ENCODE results near the gene MEF2D. TPM values are rescaled to one million over a fixed set of nuclear protein-coding genes. Genes with fewer than 3 reads are reported as not detected.

MEF2D gene
- polyA plus RNA-seq, 1 experiment: 9.9 TPM

GRCh38 chr1:156533568-156534220 lies 33.1 kb upstream of the MEF2D start:
- Histone ChIP-seq H3K4me3 (ENCODE audit: low read depth, low read length) (no peak overlapping the region), H3K9me3 (ENCODE audit: control insufficient read depth, insufficient read depth, low read length) (no peaks in the 10 kb centered on the region; the same call in 1 of the 2 replicates), H3K27me3 (ENCODE audit: control insufficient read depth, insufficient read depth, low read length) (no peaks in the 10 kb centered on the region), H3K27ac (ENCODE audit: low read depth, low read length) (no peak overlapping the region)
- POLR2A ChIA-PET: no interaction called here
- no peak for DNase-seq (ENCODE audit: low read depth, low spot score)
- TF ChIP-seq CTCF (IDR thresholded peaks at IDR 0.05; ENCODE audit: low read depth, low read length): no peak
- CTCF ChIA-PET: interaction anchor here (0.6 kb wide), 1 partner anchor 131 kb away, joined by 4 read pairs; no protein-coding TSS in a partner anchor

GRCh38 chr1:156532374-156532773 lies 31.8 kb upstream of the MEF2D start:
- CTCF ChIA-PET: interaction anchor here (0.6 to 1.2 kb wide), 4 partner anchors 15 to 202 kb away, joined by 3 to 9 read pairs (median 5); no protein-coding TSS in a partner anchor
- POLR2A ChIA-PET: no interaction called here
- Histone ChIP-seq H3K27ac (ENCODE audit: low read depth, low read length) (no peak overlapping the region), H3K4me3 (ENCODE audit: low read depth, low read length) (no peak overlapping the region), H3K27me3 (ENCODE audit: control insufficient read depth, insufficient read depth, low read length) (no peaks in the 10 kb centered on the region), H3K9me3 (ENCODE audit: control insufficient read depth, insufficient read depth, low read length) (no peaks in the 10 kb centered on the region; the same call in 1 of the 2 replicates)
- TF ChIP-seq CTCF (IDR thresholded peaks at IDR 0.05; ENCODE audit: low read depth, low read length): no peak
- DNase-seq (ENCODE audit: low read depth, low spot score): no peak

- H3K4me3 ChIP-seq (ENCODE audit: low read depth, low read length): no peak overlapping the region
- H3K9me3 ChIP-seq (ENCODE audit: control insufficient read depth, insufficient read depth, low read length): no peaks in the 10 kb centered on the region; the same call in 1 of the 2 replicates
- no peaks in the 10 kb centered on the region for H3K27me3 ChIP-seq (ENCODE audit: control insufficient read depth, insufficient read depth, low read length)
- POLR2A ChIA-PET: no interaction called here
- DNase-seq (ENCODE audit: low read depth, low spot score): no peak
- no peak overlapping the region for H3K27ac ChIP-seq (ENCODE audit: low read depth, low read length)
- no peak for TF ChIP-seq CTCF (IDR thresholded peaks at IDR 0.05; ENCODE audit: low read depth, low read length)
- CTCF ChIA-PET: no interaction called here
Measured at GRCh38 chr1:156530006-156530405, 29.4 kb upstream of the MEF2D start.

GRCh38 chr1:156528875-156529425 lies 28.4 kb upstream of the MEF2D start:
- TF ChIP-seq CTCF (IDR thresholded peaks at IDR 0.05; ENCODE audit: low read depth, low read length): no peak
- DNase-seq (ENCODE audit: low read depth, low spot score): no peak
- Histone ChIP-seq H3K4me3 (ENCODE audit: low read depth, low read length) (no peak overlapping the region), H3K27me3 (ENCODE audit: control insufficient read depth, insufficient read depth, low read length) (no peaks in the 10 kb centered on the region), H3K9me3 (ENCODE audit: control insufficient read depth, insufficient read depth, low read length) (no peaks in the 10 kb centered on the region), H3K27ac (ENCODE audit: low read depth, low read length) (no peak overlapping the region)
- ChIA-PET CTCF (no interaction called here), POLR2A (no interaction called here)

- ChIA-PET POLR2A (interaction anchor here (0.9 kb wide), 1 partner anchor 23 kb away, joined by 3 read pairs; no protein-coding TSS in a partner anchor), CTCF (no interaction called here)
- no peak for DNase-seq (ENCODE audit: low read depth, low spot score)
- Histone ChIP-seq H3K27ac (ENCODE audit: low read depth, low read length) (no peak overlapping the region), H3K4me3 (ENCODE audit: low read depth, low read length) (no peak overlapping the region), H3K9me3 (ENCODE audit: control insufficient read depth, insufficient read depth, low read length) (no peaks in the 10 kb centered on the region), H3K27me3 (ENCODE audit: control insufficient read depth, insufficient read depth, low read length) (no peaks in the 10 kb centered on the region)
- no peak for TF ChIP-seq CTCF (IDR thresholded peaks at IDR 0.05; ENCODE audit: low read depth, low read length)
Measured at GRCh38 chr1:156528231-156528630, 27.7 kb upstream of the MEF2D start.
